Measurements from ENCODE around the gene TLE2.

The TLE2 gene

GRCh38 chr19:3056417-3057088, 27.5 kb upstream of the TLE2 start:
- no peak for TF ChIP-seq CTCF (conservative IDR thresholded peaks at IDR 0.05; ENCODE audit: low read depth)
- CTCF ChIA-PET: interaction anchor here (1.0 kb wide), 1 partner anchor 29 kb away, joined by 4 read pairs; no protein-coding TSS in a partner anchor
- DNase-seq (ENCODE audit: low spot score): peak; percentile 42
- POLR2A ChIA-PET (ENCODE audit: low non-redundant PET): interaction anchor here (0.6 kb wide), 1 partner anchor 21 kb away, joined by 5 read pairs; no protein-coding TSS in a partner anchor
- peak overlapping the region; percentile 100 for H3K27ac ChIP-seq

- ChIA-PET POLR2A (ENCODE audit: low non-redundant PET) (interaction anchor here (0.6 kb wide), 1 partner anchor 20 kb away, joined by 5 read pairs; no protein-coding TSS in a partner anchor), CTCF (interaction anchor here (0.7 to 1.0 kb wide), 3 partner anchors 18 to 219 kb away, joined by 3 to 4 read pairs (median 4); no protein-coding TSS in a partner anchor)
- TF ChIP-seq CTCF (conservative IDR thresholded peaks at IDR 0.05; ENCODE audit: low read depth): no peak
- H3K27ac ChIP-seq: peak overlapping the region; percentile 100
- peak; percentile 91 for DNase-seq (ENCODE audit: low spot score)
Measured at GRCh38 chr19:3055741-3056416, 26.8 kb upstream of the TLE2 start.

- ChIA-PET POLR2A (ENCODE audit: low non-redundant PET) (no interaction called here), CTCF (interaction anchor here (0.5 to 1.0 kb wide), 5 partner anchors 18 to 220 kb away, joined by 3 to 4 read pairs (median 4); no protein-coding TSS in a partner anchor)
- no peak for TF ChIP-seq CTCF (conservative IDR thresholded peaks at IDR 0.05; ENCODE audit: low read depth)
- peak; percentile 92 for DNase-seq (ENCODE audit: low spot score)
- H3K27ac ChIP-seq: peak overlapping the region; percentile 100
Measured at GRCh38 chr19:3054972-3055740, 26.1 kb upstream of the TLE2 start.

- peak overlapping the region; percentile 100 for H3K27ac ChIP-seq
- ChIA-PET POLR2A (ENCODE audit: low non-redundant PET) (no interaction called here), CTCF (interaction anchor here (0.5 to 0.7 kb wide), 3 partner anchors 18 to 157 kb away, joined by 4 read pairs; no protein-coding TSS in a partner anchor)
- no peak for DNase-seq (ENCODE audit: low spot score)
- TF ChIP-seq CTCF (conservative IDR thresholded peaks at IDR 0.05; ENCODE audit: low read depth): no peak
Measured at GRCh38 chr19:3054265-3054971, 25.3 kb upstream of the TLE2 start.

- POLR2A ChIA-PET (ENCODE audit: low non-redundant PET): no interaction called here
- DNase-seq (ENCODE audit: low spot score): no peak
- H3K27ac ChIP-seq: peak overlapping the region; percentile 100
- no peak for TF ChIP-seq CTCF (conservative IDR thresholded peaks at IDR 0.05; ENCODE audit: low read depth)
- CTCF ChIA-PET: no interaction called here
Measured at GRCh38 chr19:3053780-3054179, 24.7 kb upstream of the TLE2 start.
